Prostate gland (tissue), 2 donors: Measurements from ENCODE around the gene MAP4K1. TPM values are rescaled to one million over a fixed set of nuclear protein-coding genes. Genes with fewer than 3 reads are reported as not detected.

Source experiments
- DNase-seq: peaks from one replicate; pipeline ENCODE4 v3.0.0-alpha.2; 2019; ENCODE audit warnings: low spot score
- H3K27ac ChIP-seq, 2 donors: fragments of 200-600 bp; sonication (generic); 2 replicates each; pipeline ENCODE4 v1.5.1; 2017 to 2019
- H3K27me3 ChIP-seq: fragments of 200-600 bp; sonication (generic); replicated peaks from 2 replicates; pipeline ENCODE4 v1.5.1; 2019; ENCODE audit not compliant: insufficient read depth
- H3K36me3 ChIP-seq, 2 donors: fragments of 200-600 bp; sonication (generic); 1 replicate in 1 of 2; 2 replicates in 1 of 2; pipeline versions ENCODE4 v1.5.1 to v1.8.1; 2017 to 2019
- H3K4me1 ChIP-seq: fragments of 200-600 bp; sonication (generic); replicated peaks from 2 replicates; pipeline ENCODE4 v1.5.1; 2019
- H3K4me3 ChIP-seq, 2 donors: fragments of 200-600 bp; sonication (generic); 2 replicates each; pipeline ENCODE4 v1.5.1; 2017 to 2019
- H3K9me3 ChIP-seq: fragments of 200-600 bp; sonication (generic); 2 replicates; pipeline ENCODE4 v1.5.1; 2017
- POLR2A ChIP-seq: fragments of 450-650 bp; IDR thresholded peaks from one replicate; pipeline ENCODE4 v1.6.1; 2016; ENCODE audit warnings: antibody characterized with exemption, mild to moderate bottlenecking
- POLR2AphosphoS5 ChIP-seq: sonication (generic); formaldehyde crosslinking; IDR thresholded peaks from one replicate; pipeline ENCODE4 v1.6.1; 2017; ENCODE audit warnings: antibody characterized with exemption
- WGBS: methylation state at CpG from one replicate; pipeline ENCODE4 v1.1.5; 2018; 5-methylcytosine and 5-hydroxymethylcytosine counted together
- intact Hi-C: fragments of 100-400 bp; cut with DNase I; formaldehyde crosslinking; loops from one replicate; pipeline ENCODE4 v1.14.2; 2022
- total RNA-seq, 2 donors: library from RNA; depleted of rRNA; stranded (reverse); fragments of >200 nt; gene quantifications; one replicate each; pipeline ENCODE4 v1.1.0, GENCODE V29; 2016
- TF ChIP-seq, protein P1 (sequence below), 4 experiments: fragments of 200-600 bp in 2 of 4; fragments of 450-650 bp in 2 of 4; sonication (generic) in 2 of 4; IDR thresholded peaks; 1 replicate in 3 of 4; 2 replicates in 1 of 4; pipeline ENCODE4 v1.5.1; 2016 to 2019; ENCODE audit warnings: antibody characterized with exemption in 4 of 4, mild to moderate bottlenecking in 2 of 4, moderate library complexity in 2 of 4

Gene MAP4K1
- total RNA-seq, 2 donors from 2014 or later: 1.6 to 14.1 TPM

DNA sequence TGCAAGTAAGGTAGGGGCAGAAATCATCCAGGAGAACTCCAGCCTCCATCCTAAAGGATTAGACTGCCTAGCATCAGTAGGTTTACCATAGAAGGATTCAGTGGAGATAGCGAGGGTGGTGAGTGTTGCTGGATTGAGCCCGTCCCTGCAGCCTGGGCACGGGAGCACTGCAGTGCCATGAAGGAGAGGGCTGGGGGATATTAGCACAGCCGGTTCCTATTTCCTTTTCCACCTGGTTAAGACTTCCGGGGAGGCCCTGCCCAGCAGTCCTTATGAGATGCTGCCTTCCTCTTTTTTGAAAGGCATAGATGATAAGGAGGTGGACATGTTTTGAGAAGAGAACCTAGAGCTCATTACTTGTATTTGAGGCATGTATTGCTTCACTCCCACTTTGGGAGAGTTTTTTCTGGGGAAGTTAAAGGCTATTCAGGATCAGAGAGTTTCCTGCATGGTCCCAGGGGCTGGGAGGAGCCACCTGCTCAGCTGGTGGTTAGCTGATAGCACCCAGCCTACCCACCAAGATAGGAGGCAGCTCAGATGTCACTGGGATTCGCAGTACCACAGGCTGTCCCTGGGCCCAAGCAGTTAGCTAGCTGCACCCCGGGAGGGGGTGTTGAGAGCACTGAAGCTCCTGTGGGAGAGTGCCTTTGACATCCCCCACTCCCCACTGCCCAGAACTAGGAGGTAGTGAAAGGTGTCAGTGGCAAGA is 46.9 kb upstream of the MAP4K1 start:
- no peaks in the 10 kb centered on the region for H3K9me3 ChIP-seq
- H3K4me3 ChIP-seq: no peak overlapping the region
- intact Hi-C loops: no loop called here
- 38% methylated on average over 6 of the region's 7 CpGs for WGBS
- peaks cover 48% of the 10 kb centered on the region for H3K4me1 ChIP-seq
- H3K36me3 ChIP-seq: no peaks in the 10 kb centered on the region
- no peak for DNase-seq
- H3K27me3 ChIP-seq: no peaks in the 10 kb centered on the region
- peak overlapping the region; percentile 89 to 95 for H3K27ac ChIP-seq
- TF ChIP-seq POLR2A: no peak
- TF ChIP-seq, protein P1, sequence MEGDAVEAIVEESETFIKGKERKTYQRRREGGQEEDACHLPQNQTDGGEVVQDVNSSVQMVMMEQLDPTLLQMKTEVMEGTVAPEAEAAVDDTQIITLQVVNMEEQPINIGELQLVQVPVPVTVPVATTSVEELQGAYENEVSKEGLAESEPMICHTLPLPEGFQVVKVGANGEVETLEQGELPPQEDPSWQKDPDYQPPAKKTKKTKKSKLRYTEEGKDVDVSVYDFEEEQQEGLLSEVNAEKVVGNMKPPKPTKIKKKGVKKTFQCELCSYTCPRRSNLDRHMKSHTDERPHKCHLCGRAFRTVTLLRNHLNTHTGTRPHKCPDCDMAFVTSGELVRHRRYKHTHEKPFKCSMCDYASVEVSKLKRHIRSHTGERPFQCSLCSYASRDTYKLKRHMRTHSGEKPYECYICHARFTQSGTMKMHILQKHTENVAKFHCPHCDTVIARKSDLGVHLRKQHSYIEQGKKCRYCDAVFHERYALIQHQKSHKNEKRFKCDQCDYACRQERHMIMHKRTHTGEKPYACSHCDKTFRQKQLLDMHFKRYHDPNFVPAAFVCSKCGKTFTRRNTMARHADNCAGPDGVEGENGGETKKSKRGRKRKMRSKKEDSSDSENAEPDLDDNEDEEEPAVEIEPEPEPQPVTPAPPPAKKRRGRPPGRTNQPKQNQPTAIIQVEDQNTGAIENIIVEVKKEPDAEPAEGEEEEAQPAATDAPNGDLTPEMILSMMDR (IDR thresholded peaks at IDR 0.05): no peak
- TF ChIP-seq POLR2AphosphoS5: no peak

DNA sequence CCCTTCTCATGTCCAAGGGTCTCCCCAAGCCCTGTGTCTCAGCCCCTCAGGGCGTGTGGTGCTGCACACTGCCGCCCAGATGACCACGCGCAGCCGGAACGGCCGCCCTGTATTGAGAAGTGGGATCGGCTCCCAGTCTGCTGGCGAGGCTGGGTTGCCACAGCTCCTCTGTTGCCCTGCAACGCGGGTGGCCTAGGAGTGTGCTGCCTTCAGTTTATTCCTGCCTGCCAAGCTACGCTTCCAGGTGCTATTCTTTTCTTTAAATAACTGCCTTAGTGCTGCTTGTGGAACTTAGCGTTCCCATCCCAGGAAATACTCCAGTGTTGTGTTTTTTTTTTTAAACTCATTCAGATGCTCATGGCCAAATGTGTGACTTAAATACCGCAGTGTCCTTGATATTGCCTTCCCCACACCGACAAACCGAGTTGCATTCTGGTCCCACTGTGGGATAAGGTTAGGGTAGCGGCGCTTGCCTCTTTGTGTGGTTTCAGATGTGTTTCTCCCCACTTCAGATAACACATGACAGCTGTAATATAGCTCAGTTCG is 46.3 kb upstream of the MAP4K1 start:
- intact Hi-C loops: no loop called here
- H3K4me1 ChIP-seq: peaks cover 54% of the 10 kb centered on the region
- no peak for DNase-seq
- H3K27ac ChIP-seq: peak overlapping the region; percentile 89 to 95
- TF ChIP-seq, protein P1 (IDR thresholded peaks at IDR 0.05): no peak
- TF ChIP-seq POLR2AphosphoS5 (peak; percentile 75), POLR2A (no peak)
- no peaks in the 10 kb centered on the region for H3K9me3 ChIP-seq
- H3K36me3 ChIP-seq: no peaks in the 10 kb centered on the region
- 26% methylated on average over 19 of the region's 19 CpGs for WGBS
- no peaks in the 10 kb centered on the region for H3K27me3 ChIP-seq
- H3K4me3 ChIP-seq: no peak overlapping the region

DNA sequence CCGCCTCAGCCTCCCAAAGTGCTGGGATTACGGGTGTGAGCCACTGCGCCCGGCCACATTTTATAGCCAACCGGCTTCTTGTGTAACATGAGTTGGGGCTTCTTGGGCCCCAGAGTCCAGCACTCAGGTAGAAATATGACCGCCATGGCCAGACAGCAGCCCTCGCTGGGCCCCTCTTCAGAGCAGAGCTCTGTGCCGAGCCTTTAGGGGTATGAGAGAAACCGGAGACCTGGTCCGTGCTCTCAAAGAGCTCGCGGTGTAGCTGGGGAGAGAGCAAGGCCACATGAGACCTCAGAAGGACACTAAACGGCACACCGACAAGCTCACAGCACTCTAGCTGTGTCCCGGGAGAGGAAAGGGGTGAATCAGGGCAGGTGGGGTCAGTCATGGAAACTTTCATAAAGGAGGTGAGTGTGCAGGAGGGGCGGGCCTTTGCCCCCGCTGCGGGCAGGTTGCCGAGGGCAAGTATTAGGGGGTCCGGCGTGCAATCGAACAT is 45.5 kb upstream of the MAP4K1 start:
- Histone ChIP-seq H3K9me3 (no peaks in the 10 kb centered on the region), H3K36me3 (no peaks in the 10 kb centered on the region), H3K27me3 (no peaks in the 10 kb centered on the region), H3K27ac (peak overlapping the region; percentile 89 to 95), H3K4me3 (no peak overlapping the region), H3K4me1 (peaks cover 57% of the 10 kb centered on the region)
- no peak for DNase-seq
- intact Hi-C loops: no loop called here
- TF ChIP-seq POLR2A: no peak
- TF ChIP-seq POLR2AphosphoS5: no peak
- TF ChIP-seq, protein P1 (IDR thresholded peaks at IDR 0.05): no peak
- 82% methylated on average over 22 of the region's 22 CpGs for WGBS

DNA sequence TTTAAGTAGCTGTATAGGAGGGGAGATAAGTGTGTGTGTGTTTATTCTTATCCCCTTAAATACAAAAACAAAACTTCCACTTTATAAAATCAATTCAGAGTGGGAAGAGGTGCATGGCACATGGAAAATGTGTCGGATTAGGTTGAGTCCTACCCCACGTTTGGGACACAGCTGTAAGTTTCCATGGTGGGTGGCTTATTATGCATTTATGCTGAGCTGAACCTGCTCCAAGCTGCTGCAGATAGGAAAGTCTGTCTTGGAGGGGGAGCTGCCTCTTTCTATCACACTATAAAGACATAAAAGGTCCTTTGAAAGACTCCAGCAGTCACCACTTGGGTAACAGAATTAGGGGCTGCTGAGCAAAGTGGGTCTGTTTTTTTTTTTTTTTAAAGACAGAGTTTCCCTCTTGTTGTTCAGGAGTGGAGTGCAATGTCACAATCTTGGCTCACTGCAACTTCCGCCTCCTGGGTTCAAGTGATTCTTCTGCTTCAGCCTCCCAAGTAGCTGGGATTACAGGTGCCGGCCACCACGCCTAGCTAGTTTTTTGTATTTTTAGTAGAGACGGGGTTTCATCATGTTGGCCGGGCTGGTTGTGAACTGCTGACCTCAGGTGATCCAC is 44.9 kb upstream of the MAP4K1 start:
- H3K9me3 ChIP-seq: no peaks in the 10 kb centered on the region
- no peak overlapping the region for H3K4me3 ChIP-seq
- TF ChIP-seq, protein P1 (IDR thresholded peaks at IDR 0.05): no peak
- no peak for TF ChIP-seq POLR2AphosphoS5
- TF ChIP-seq POLR2A: no peak
- no peak for DNase-seq
- intact Hi-C loops: no loop called here
- WGBS: 76% methylated on average over 7 of the region's 7 CpGs
- H3K27me3 ChIP-seq: no peaks in the 10 kb centered on the region
- peaks cover 60% of the 10 kb centered on the region for H3K4me1 ChIP-seq
- H3K27ac ChIP-seq: peak overlapping the region; percentile 89 to 95
- H3K36me3 ChIP-seq: no peaks in the 10 kb centered on the region
